ENCODE measurements around the gene NCSTN. TPM values are rescaled to one million over a fixed set of nuclear protein-coding genes. Genes with fewer than 3 reads are reported as not detected.

The NCSTN gene
- total RNA-seq, 1 experiment from 2014 or later: 67.8 TPM

GRCh38 chr1:160338580-160338979 lies 4.6 kb upstream of the NCSTN start:
- H3K4me1 Mint-ChIP-seq: peaks cover 19 to 21% of the 10 kb centered on the region in 2 experiments
- no peak overlapping the region for H3K4me3 Mint-ChIP-seq
- H3K23ac ChIP-seq (ENCODE audit: insufficient read length, low read depth, low read length): no peak overlapping the region
- H3K79me2 ChIP-seq (ENCODE audit: insufficient read depth, low read length): peaks cover 11% of the 10 kb centered on the region; the same call in 1 of the 2 replicates
- peaks cover 10 to 50% (median 48%) of the 10 kb centered on the region in 3 experiments; a peak in 6 of 7 replicates for H3K36me3 Mint-ChIP-seq (ENCODE audit: insufficient read depth in 1 of 3, low read depth in 3 of 3)
- H2BK12ac ChIP-seq (ENCODE audit: insufficient read length, low read depth, low read length): no peak overlapping the region
- H3K14ac ChIP-seq (ENCODE audit: insufficient read depth, low read length): no peak overlapping the region
- no peak overlapping the region for H2AK5ac ChIP-seq (ENCODE audit: insufficient read length, low read length)
- H3K4me1 ChIP-seq (ENCODE audit: insufficient read depth, low read length): no peaks in the 10 kb centered on the region
- H3K27me3 Mint-ChIP-seq (ENCODE audit: low read depth): peaks cover 2% of the 10 kb centered on the region; the same call in 1 of the 2 replicates
- no peak overlapping the region for H2BK120ac ChIP-seq (ENCODE audit: low read depth, low read length, poor library complexity, severe bottlenecking)
- H3K18ac ChIP-seq (ENCODE audit: insufficient read length, low read depth, low read length): no peak overlapping the region
- H3K23me2 ChIP-seq (ENCODE audit: insufficient read length, low read depth, low read length, poor library complexity, severe bottlenecking): peaks cover 7% of the 10 kb centered on the region
- H3K79me1 ChIP-seq (ENCODE audit: insufficient read depth, low read depth, low read length, poor library complexity, severe bottlenecking): peaks cover 5% of the 10 kb centered on the region
- no peak overlapping the region for H3K9ac ChIP-seq (ENCODE audit: extremely low read depth, insufficient read length, low read length)
- H3K9me3 ChIP-seq (ENCODE audit: control insufficient read depth, low read depth, low read length): no peaks in the 10 kb centered on the region
- H4K8ac ChIP-seq (replicated peaks; ENCODE audit: insufficient read length, low read depth, low read length): no peak overlapping the region
- H3K56ac ChIP-seq (ENCODE audit: insufficient read length, low read depth, low read length): no peak overlapping the region
- H4K91ac ChIP-seq (ENCODE audit: insufficient read length, low read depth, low read length): no peak overlapping the region
- H2BK5ac ChIP-seq (ENCODE audit: insufficient read length, low read length): no peak overlapping the region
- H2BK20ac ChIP-seq (ENCODE audit: low read depth, low read length, poor library complexity, severe bottlenecking): no peak overlapping the region
- no peak overlapping the region for H3K27ac ChIP-seq (ENCODE audit: insufficient read length, low read depth, low read length)
- H2BK15ac ChIP-seq (ENCODE audit: low read depth, low read length): no peak overlapping the region
- no CpG with 5 or more reads among the region's 4 CpGs for WGBS (ENCODE audit: extremely low coverage, insufficient read length, low lambda C conversion rate)
- H4K20me1 ChIP-seq (ENCODE audit: control insufficient read depth, insufficient read depth, insufficient read length): no peaks in the 10 kb centered on the region
- H3K27ac Mint-ChIP-seq: no peak overlapping the region
- H3K9me3 Mint-ChIP-seq: peaks cover 0 to 3% of the 10 kb centered on the region in 2 experiments; a peak in 1 of 5 replicates
- H3K27me3 ChIP-seq (ENCODE audit: insufficient read depth, low read length): no peaks in the 10 kb centered on the region
- no peak overlapping the region for H2AFZ ChIP-seq (ENCODE audit: low read length)
- no peak overlapping the region for H3K4me2 ChIP-seq (ENCODE audit: insufficient read depth, insufficient read length, low read length)
- TF ChIP-seq CTCF (conservative IDR thresholded peaks at IDR 0.05): no peak
- DNase-seq: no peak
- H3K4ac ChIP-seq (ENCODE audit: low read depth, low read length): no peak overlapping the region
- H3T11ph ChIP-seq (ENCODE audit: low read length): no peak overlapping the region
- H4K5ac ChIP-seq (ENCODE audit: insufficient read length, low read depth, low read length): no peak overlapping the region

All from H9 (cell line).